Activated naive CD4-positive, alpha-beta T cell treated with Interleukin-2 at 50 U/mL for 16 hours (primary cell): Measurements from ENCODE around the gene DCBLD1.

ENCODE experiments used
- DNase-seq: peaks from one replicate; pipeline ENCODE4 v3.0.0-alpha.2; 2020

DCBLD1 gene

DNA sequence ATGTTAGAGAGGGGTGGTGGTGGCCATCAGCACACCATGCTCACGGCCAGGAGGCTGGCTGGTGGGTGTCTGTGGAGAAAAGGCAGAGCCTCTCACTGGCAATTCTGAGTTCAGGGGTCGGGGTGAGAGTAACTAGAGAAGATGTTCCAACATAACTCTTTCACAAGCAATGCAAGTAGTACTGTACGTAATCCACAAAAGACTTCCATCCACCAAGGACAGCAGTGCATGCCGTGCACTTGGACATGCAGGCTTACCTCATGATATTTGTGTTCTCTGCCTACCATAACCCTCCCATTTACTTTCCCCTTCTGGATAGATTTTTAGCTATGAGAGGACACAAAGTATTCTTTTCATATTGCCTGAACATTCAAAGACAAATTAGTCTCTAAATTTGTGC is 51.3 kb downstream of the DCBLD1 start:
- DNase-seq = no peak

- no peak for DNase-seq
Observed at GRCh38 chr6:117534974-117535373, 52.5 kb downstream of the DCBLD1 start.

DNA sequence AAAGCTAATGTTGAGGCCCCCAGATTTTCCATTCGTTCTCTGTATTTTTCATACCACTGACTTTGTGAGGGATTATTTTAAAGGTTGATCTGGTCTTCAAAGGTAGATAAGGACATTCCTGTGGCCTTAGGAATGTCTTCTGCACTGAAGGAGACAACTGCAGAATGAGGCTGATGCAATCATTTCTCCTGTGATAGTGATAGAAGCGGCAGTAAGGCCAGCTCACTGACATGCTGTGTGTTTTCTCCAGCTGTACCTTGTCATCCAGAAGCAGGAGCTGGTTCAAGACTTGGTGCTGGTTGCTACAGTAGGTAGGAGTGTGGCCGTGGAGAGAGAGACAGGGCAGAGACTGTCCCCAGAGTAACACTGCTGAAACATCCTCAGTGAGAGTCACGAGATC is 53.8 kb downstream of the DCBLD1 start:
- no peak for DNase-seq

- no peak for DNase-seq
Observed at GRCh38 chr6:117538615-117539014, 56.1 kb downstream of the DCBLD1 start.

GRCh38 chr6:117540670-117541069 is 58.2 kb downstream of the DCBLD1 start:
- no peak for DNase-seq

- no peak for DNase-seq
Observed at GRCh38 chr6:117542493-117542892, 60.0 kb downstream of the DCBLD1 start.

GRCh38 chr6:117544716-117545115 is 62.2 kb downstream of the DCBLD1 start:
- no peak for DNase-seq

GRCh38 chr6:117545161-117545595 is 62.7 kb downstream of the DCBLD1 start:
- no peak for DNase-seq

GRCh38 chr6:117546674-117547073 is 64.2 kb downstream of the DCBLD1 start:
- no peak for DNase-seq

- peak; percentile 45 for DNase-seq
Observed at GRCh38 chr6:117547688-117548621, 65.5 kb downstream of the DCBLD1 start.

- peak; percentile 37 for DNase-seq
Observed at GRCh38 chr6:117548797-117549301, 66.4 kb downstream of the DCBLD1 start.

DNA sequence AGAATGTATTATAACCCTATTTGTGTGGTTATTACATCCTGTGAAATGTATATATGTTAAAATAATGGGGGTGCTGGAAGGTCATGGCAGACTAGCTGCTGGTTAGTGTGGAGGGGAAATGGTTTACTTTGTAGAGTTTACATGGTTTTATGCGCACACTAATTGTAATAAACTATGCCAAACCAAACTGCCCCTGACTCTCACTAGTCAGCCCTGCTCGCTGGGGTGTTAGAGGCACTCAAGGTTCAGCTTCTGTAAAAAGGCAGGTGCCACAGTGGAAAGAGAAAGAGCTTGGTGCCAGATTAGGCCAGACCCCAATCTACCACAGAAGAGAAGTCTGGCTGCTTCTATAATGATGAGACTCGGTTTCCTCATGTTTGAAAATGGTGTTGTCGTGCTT is 67.1 kb downstream of the DCBLD1 start:
- DNase-seq = no peak

GRCh38 chr6:117550078-117550600 is 67.7 kb downstream of the DCBLD1 start:
- no peak for DNase-seq

DNA sequence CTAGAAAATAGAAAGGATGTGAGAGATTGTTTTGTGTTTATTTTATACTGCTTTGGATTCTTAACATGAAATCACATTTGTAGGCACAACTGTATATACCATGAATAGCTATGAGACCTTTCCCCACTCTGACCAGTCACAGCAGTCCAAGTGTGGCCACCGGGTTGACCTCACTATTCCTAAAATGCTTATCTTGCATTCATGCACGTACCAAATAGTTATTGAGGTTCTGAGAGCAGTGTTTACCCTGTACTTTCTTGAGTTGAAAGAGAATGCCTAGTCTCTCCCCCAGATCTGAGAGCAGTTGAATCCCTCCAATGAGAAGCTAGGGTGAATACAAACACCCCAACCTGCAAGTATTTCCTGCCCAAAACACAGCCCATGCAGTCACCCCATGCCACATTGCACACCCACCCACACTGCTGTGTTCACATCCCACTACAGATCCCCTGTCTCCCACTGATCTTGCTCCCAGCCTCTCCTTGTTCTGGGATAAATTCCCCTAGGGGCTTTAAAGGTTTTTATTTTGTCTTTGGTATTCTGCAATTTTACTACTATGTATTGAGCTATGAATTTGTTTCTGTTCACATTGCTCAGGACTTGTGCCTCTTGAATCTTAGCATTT is 68.3 kb downstream of the DCBLD1 start:
- DNase-seq = no peak

DNA sequence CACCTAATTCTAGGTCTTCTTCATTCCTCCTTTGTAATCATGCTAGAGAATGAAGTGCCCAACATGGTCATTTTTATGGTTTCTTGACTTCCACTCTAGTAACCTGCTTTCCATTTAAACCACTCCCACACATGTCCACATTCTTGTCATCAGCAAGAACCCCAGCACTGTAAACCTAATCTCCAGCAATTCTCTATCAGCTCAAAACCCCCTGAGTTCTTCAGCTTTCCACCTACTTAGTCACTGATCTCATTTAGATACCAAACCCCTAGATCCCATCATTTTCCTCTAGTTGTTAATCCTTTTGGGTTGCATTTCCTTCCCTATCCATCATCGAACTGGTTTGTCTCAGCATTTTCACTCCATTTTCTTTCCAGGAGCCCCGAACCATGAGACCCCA is 70.1 kb downstream of the DCBLD1 start:
- no peak for DNase-seq

DNA sequence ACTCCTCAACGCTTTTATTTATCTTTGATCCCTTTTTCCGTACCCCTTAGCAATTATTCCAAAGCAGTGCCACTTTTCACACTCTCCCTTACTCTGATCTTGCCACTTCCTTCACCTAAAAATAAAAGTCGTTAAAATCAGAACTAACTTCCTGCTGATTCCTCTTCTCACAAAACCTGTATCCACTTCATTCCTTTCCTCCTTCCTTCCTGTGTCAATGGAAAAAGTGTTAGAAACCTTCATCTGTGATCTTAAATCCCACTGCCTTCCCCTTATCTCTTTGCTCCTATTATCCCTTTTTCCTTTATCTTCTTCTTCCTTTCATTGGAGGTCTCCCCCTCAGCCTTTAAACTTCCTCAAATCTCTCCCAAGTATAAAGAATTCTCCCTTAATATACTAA is 70.7 kb downstream of the DCBLD1 start:
- DNase-seq = no peak

GRCh38 chr6:117555262-117555849 is 72.9 kb downstream of the DCBLD1 start:
- DNase-seq = no peak

- DNase-seq = peak; percentile 61
Observed at GRCh38 chr6:117555882-117556498, 73.5 kb downstream of the DCBLD1 start.

- DNase-seq = no peak
Observed at GRCh38 chr6:117557951-117558350, 75.5 kb downstream of the DCBLD1 start.

DNA sequence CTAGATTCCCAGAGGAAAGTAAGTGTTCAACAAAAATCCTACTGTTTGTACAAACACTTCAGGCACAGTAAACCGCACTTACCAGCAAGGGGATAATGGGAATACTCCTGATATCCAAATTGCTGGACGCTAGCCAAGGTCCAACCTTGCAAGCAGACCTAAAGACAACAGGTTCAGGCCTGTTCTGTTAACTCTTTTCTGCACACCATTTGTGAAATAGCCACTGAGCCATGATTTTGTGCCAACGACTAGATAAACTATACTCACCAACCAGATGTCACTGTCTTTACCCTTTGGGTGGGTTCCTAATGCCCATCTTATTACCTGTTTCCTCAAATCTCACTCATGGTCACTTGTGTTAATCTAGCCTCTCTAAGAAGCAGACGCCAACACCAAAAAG is 76.3 kb downstream of the DCBLD1 start:
- DNase-seq = no peak

DNA sequence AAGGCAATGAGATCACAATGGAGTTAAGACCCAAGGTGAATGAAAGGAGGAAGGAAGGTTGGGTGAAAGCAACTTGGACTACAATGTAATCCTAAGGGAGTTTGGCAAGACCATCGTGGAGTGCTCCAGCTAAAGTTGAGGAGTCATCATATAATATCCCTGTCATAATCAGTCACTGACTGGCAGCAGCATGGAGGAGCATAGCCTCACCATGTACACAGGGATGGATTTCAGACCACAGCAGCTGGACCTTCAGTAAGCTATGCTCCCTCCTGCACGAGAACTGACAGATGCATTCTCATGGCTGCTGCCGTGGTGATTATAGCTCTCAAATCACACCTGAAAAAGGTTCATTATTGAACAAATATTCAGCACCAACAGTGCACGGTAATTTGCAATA is 76.8 kb downstream of the DCBLD1 start:
- DNase-seq = no peak

DNA sequence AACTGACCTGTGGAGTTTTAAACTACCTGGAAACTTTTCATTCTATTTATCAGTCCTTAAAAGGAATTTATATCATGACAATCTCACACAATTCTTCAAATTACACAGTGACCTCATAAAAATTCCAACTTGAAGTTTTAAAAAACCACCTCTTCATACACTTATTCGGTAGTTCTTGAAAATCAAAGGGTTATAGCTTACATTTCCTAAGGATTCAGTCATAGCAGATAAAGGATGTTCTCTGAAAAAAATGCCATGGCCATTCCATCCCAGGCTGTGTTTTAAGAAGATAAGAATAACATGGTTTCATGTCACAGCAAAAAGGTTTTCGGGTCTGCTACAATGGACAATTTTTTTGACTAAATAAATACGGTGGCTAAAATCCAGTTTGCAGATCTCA is 78.7 kb downstream of the DCBLD1 start:
- no peak for DNase-seq

GRCh38 chr6:117564681-117565080 is 82.2 kb downstream of the DCBLD1 start:
- no peak for DNase-seq
